ENCODE measurements around the gene GON4L.
"Not testable (repeated sequence)": the region's sequence is repeated elsewhere in the genome, so short reads cannot be mapped to it uniquely, and the experiment has no call there.

Gene GON4L

DNA sequence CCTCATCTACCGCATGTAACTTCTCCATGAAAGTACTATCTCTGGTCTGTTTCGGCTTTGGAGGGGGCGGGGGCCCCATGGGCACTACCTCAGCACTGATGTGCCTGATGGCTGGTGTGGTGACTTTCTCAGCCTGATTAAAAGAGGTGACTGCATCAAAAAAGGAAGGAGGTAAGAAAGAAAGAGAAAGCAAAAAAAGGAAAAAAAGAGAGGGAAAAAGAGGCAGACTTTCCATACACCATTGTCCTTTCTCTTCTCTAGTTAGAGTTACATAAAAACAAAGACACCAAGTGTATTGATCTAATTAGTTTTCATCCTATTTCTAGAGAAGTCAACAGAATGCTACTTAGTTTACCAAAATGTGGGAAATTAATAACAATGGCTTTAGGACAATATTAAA is 43.3 kb downstream of the GON4L start:
- H3K36me3 ChIP-seq (ENCODE audit: control insufficient read depth, insufficient read depth, low read length), result peaks cover 71% of the 10 kb centered on the region
- no peak overlapping the region for H3K4me3 ChIP-seq (ENCODE audit: low read depth, low read length)
- H3K4me1 ChIP-seq (ENCODE audit: control insufficient read depth, insufficient read depth, low read length), result no peaks in the 10 kb centered on the region
- H3K27me3 ChIP-seq (ENCODE audit: control insufficient read depth, insufficient read depth, low read length), result no peaks in the 10 kb centered on the region
- H3K9me3 ChIP-seq (ENCODE audit: control insufficient read depth, insufficient read depth, low read depth, low read length), result no peaks in the 10 kb centered on the region
- no peak overlapping the region for H3K27ac ChIP-seq (ENCODE audit: low read depth, low read length)
- no peak overlapping the region for H3K9ac ChIP-seq (ENCODE audit: low read length)

- Histone ChIP-seq H3K9me3 (ENCODE audit: control insufficient read depth, insufficient read depth, low read depth, low read length) (no peaks in the 10 kb centered on the region), H3K4me3 (ENCODE audit: low read depth, low read length) (no peak overlapping the region), H3K36me3 (ENCODE audit: control insufficient read depth, insufficient read depth, low read length) (peaks cover 70% of the 10 kb centered on the region), H3K27me3 (ENCODE audit: control insufficient read depth, insufficient read depth, low read length) (no peaks in the 10 kb centered on the region), H3K9ac (ENCODE audit: low read length) (no peak overlapping the region), H3K27ac (ENCODE audit: low read depth, low read length) (no peak overlapping the region), H3K4me1 (ENCODE audit: control insufficient read depth, insufficient read depth, low read length) (no peaks in the 10 kb centered on the region)
Measured at GRCh38 chr1:155812878-155813277, 44.1 kb downstream of the GON4L start.

- H3K9me3 ChIP-seq (ENCODE audit: control insufficient read depth, insufficient read depth, low read depth, low read length), result no peaks in the 10 kb centered on the region
- no peak overlapping the region for H3K4me3 ChIP-seq (ENCODE audit: low read depth, low read length)
- H3K36me3 ChIP-seq (ENCODE audit: control insufficient read depth, insufficient read depth, low read length), result peaks cover 62% of the 10 kb centered on the region
- H3K27me3 ChIP-seq (ENCODE audit: control insufficient read depth, insufficient read depth, low read length), result no peaks in the 10 kb centered on the region
- no peak overlapping the region for H3K9ac ChIP-seq (ENCODE audit: low read length)
- H3K4me1 ChIP-seq (ENCODE audit: control insufficient read depth, insufficient read depth, low read length), result no peaks in the 10 kb centered on the region
- H3K27ac ChIP-seq (ENCODE audit: low read depth, low read length), result no peak overlapping the region
Measured at GRCh38 chr1:155809088-155809487, 47.9 kb downstream of the GON4L start.

- Histone ChIP-seq H3K4me1 (ENCODE audit: control insufficient read depth, insufficient read depth, low read length) (no peaks in the 10 kb centered on the region), H3K9me3 (ENCODE audit: control insufficient read depth, insufficient read depth, low read depth, low read length) (no peaks in the 10 kb centered on the region), H3K27ac (ENCODE audit: low read depth, low read length) (no peak overlapping the region), H3K36me3 (ENCODE audit: control insufficient read depth, insufficient read depth, low read length) (peaks cover 59% of the 10 kb centered on the region), H3K9ac (ENCODE audit: low read length) (no peak overlapping the region), H3K27me3 (ENCODE audit: control insufficient read depth, insufficient read depth, low read length) (no peaks in the 10 kb centered on the region), H3K4me3 (ENCODE audit: low read depth, low read length) (no peak overlapping the region)
Measured at GRCh38 chr1:155801149-155801548, 55.9 kb downstream of the GON4L start.

DNA sequence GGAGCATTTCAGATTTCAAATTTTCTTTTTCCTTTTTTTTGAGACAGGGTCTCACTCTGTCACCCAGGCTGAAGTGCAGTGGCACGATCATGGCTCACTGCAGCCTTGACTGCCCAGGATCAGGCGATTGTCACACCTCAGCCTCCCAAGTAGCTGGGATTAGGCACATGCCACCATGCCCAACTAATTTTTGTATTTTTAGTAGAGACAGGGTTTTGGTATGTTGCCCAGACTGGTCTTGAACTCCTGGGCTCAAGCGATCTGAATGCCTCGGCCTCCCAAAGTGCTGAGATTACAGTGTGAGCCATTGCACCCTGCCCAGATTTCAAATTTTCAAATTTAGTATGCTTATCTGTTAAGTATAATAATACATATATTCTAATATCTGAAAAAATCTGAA is 61.4 kb downstream of the GON4L start:
- not testable (repeated sequence) for H3K27ac ChIP-seq (ENCODE audit: low read depth, low read length); H3K4me1 ChIP-seq (ENCODE audit: control insufficient read depth, insufficient read depth, low read length); H3K4me3 ChIP-seq (ENCODE audit: low read depth, low read length); H3K9me3 ChIP-seq (ENCODE audit: control insufficient read depth, insufficient read depth, low read depth, low read length); H3K9ac ChIP-seq (ENCODE audit: low read length); H3K27me3 ChIP-seq (ENCODE audit: control insufficient read depth, insufficient read depth, low read length)
- H3K36me3 ChIP-seq (ENCODE audit: control insufficient read depth, insufficient read depth, low read length), result peaks cover 50% of the 10 kb centered on the region

DNA sequence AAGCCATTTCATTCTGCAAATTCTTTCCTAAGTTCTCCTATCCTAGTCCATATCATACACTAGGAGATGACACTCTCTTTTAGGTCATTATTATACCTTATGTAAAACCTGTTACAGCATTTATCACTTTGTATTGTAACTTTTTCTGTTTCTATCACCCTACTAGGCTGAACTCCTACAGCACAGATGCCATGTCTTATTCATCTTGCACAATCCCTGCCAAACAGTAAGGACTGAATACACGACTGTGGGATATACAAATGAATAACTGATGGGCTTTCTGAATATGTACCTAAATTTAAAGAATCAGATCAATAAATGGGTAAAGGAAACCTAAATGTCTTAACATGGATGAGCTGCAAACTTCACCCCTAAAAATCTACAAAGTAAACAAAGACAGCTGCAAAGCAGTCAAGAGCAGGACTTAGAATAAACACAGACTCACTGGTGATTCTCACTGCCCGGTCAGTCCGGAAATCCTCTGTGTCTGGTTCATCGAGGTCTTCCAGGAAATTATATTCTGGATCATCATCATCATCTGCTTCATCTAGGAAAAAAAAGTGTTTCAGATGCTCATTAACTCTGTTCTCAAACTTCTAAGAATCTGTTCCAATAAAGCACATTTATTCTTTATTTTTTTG is 62.3 kb downstream of the GON4L start:
- Histone ChIP-seq H3K27ac (ENCODE audit: low read depth, low read length) (no peak overlapping the region), H3K9ac (ENCODE audit: low read length) (no peak overlapping the region), H3K9me3 (ENCODE audit: control insufficient read depth, insufficient read depth, low read depth, low read length) (no peaks in the 10 kb centered on the region), H3K27me3 (ENCODE audit: control insufficient read depth, insufficient read depth, low read length) (no peaks in the 10 kb centered on the region), H3K36me3 (ENCODE audit: control insufficient read depth, insufficient read depth, low read length) (peaks cover 45% of the 10 kb centered on the region), H3K4me3 (ENCODE audit: low read depth, low read length) (no peak overlapping the region), H3K4me1 (ENCODE audit: control insufficient read depth, insufficient read depth, low read length) (no peaks in the 10 kb centered on the region)

DNA sequence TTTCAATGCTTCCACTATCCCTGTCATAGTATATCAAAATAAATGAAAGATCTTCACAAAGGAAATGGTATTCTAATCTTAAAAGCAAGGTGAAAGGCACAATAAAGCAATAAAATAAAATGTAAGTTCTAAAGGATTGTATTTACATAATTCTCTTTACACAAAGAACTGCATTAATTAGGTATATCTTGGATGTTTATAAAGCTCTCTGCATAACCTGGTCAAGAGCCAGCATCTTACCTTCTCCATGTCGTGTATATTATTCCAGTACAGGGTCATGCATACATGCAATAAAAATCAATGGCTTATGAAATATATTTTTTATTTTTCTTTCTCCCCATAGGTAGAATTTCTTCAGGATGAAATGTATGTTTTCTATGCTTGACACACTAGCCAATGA is 63.8 kb downstream of the GON4L start:
- no peaks in the 10 kb centered on the region for H3K9me3 ChIP-seq (ENCODE audit: control insufficient read depth, insufficient read depth, low read depth, low read length)
- no peak overlapping the region for H3K4me3 ChIP-seq (ENCODE audit: low read depth, low read length)
- no peak overlapping the region for H3K9ac ChIP-seq (ENCODE audit: low read length)
- peaks cover 34% of the 10 kb centered on the region for H3K36me3 ChIP-seq (ENCODE audit: control insufficient read depth, insufficient read depth, low read length)
- H3K27me3 ChIP-seq (ENCODE audit: control insufficient read depth, insufficient read depth, low read length), result no peaks in the 10 kb centered on the region
- H3K27ac ChIP-seq (ENCODE audit: low read depth, low read length), result no peak overlapping the region
- no peaks in the 10 kb centered on the region for H3K4me1 ChIP-seq (ENCODE audit: control insufficient read depth, insufficient read depth, low read length)

DNA sequence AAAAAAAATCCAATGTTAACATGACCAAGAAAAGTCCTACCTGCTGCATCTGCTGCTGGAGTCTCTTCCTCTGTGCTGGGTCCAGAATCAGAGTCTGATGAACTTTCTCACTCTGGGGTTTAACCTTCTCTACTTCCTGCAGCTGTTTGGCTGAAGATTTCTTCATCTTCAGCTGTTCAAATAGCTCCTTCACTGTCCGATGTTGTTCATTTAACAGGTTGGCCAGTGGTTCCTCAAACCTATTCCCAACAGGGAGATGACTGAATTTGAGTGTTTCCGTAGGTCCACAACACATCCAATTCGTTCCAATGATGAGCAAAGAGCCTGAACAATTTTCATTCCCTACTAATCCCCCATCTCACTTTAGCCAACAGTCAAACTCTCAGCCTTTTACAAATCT is 79.4 kb downstream of the GON4L start:
- H3K27ac ChIP-seq (ENCODE audit: low read depth, low read length), result no peak overlapping the region
- H3K4me3 ChIP-seq (ENCODE audit: low read depth, low read length), result no peak overlapping the region
- peaks cover 67% of the 10 kb centered on the region for H3K36me3 ChIP-seq (ENCODE audit: control insufficient read depth, insufficient read depth, low read length)
- no peaks in the 10 kb centered on the region for H3K27me3 ChIP-seq (ENCODE audit: control insufficient read depth, insufficient read depth, low read length)
- no peak overlapping the region for H3K9ac ChIP-seq (ENCODE audit: low read length)
- H3K9me3 ChIP-seq (ENCODE audit: control insufficient read depth, insufficient read depth, low read depth, low read length), result no peaks in the 10 kb centered on the region
- H3K4me1 ChIP-seq (ENCODE audit: control insufficient read depth, insufficient read depth, low read length), result no peaks in the 10 kb centered on the region

DNA sequence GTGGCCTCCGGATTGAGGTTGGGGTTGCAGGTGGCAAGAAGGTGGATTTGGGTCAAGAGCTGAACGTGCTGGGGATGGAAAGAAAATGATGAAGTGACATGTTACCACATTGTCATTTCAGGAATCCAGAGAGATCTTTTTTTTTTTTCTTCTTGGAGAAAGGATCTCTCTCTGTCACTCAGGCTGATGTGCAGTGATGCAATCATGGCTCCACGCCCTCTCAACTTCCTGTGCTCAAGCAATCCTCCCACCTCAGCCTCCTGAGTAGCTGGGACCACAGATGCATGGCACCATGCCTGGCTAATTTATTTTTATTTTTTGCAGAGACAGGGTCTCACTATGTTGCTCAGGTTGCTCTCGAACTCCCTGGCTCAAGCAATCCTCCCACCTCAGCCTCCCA is 80.6 kb downstream of the GON4L start:
- Histone ChIP-seq H3K27me3 (ENCODE audit: control insufficient read depth, insufficient read depth, low read length) (no peaks in the 10 kb centered on the region), H3K4me1 (ENCODE audit: control insufficient read depth, insufficient read depth, low read length) (no peaks in the 10 kb centered on the region), H3K27ac (ENCODE audit: low read depth, low read length) (no peak overlapping the region), H3K4me3 (ENCODE audit: low read depth, low read length) (no peak overlapping the region), H3K9ac (ENCODE audit: low read length) (no peak overlapping the region), H3K36me3 (ENCODE audit: control insufficient read depth, insufficient read depth, low read length) (peaks cover 76% of the 10 kb centered on the region), H3K9me3 (ENCODE audit: control insufficient read depth, insufficient read depth, low read depth, low read length) (no peaks in the 10 kb centered on the region)

GRCh38 chr1:155773221-155773620 is 83.8 kb downstream of the GON4L start:
- H3K9me3 ChIP-seq (ENCODE audit: control insufficient read depth, insufficient read depth, low read depth, low read length), result no peaks in the 10 kb centered on the region
- peaks cover 92% of the 10 kb centered on the region for H3K36me3 ChIP-seq (ENCODE audit: control insufficient read depth, insufficient read depth, low read length)
- no peak overlapping the region for H3K4me3 ChIP-seq (ENCODE audit: low read depth, low read length)
- H3K9ac ChIP-seq (ENCODE audit: low read length), result no peak overlapping the region
- H3K27ac ChIP-seq (ENCODE audit: low read depth, low read length), result no peak overlapping the region
- H3K4me1 ChIP-seq (ENCODE audit: control insufficient read depth, insufficient read depth, low read length), result no peaks in the 10 kb centered on the region
- H3K27me3 ChIP-seq (ENCODE audit: control insufficient read depth, insufficient read depth, low read length), result no peaks in the 10 kb centered on the region

GRCh38 chr1:155769257-155769656 is 87.8 kb downstream of the GON4L start:
- H3K36me3 ChIP-seq (ENCODE audit: control insufficient read depth, insufficient read depth, low read length), result peaks cover 91% of the 10 kb centered on the region
- H3K9me3 ChIP-seq (ENCODE audit: control insufficient read depth, insufficient read depth, low read depth, low read length), result no peaks in the 10 kb centered on the region
- no peak overlapping the region for H3K9ac ChIP-seq (ENCODE audit: low read length)
- H3K27ac ChIP-seq (ENCODE audit: low read depth, low read length), result no peak overlapping the region
- H3K4me3 ChIP-seq (ENCODE audit: low read depth, low read length), result no peak overlapping the region
- H3K4me1 ChIP-seq (ENCODE audit: control insufficient read depth, insufficient read depth, low read length), result no peaks in the 10 kb centered on the region
- no peaks in the 10 kb centered on the region for H3K27me3 ChIP-seq (ENCODE audit: control insufficient read depth, insufficient read depth, low read length)

All from HUES6 (cell line).